Suprapubic skin (tissue), 4 donors: ENCODE measurements around the gene OR10J1. TPM values are rescaled to one million over a fixed set of nuclear protein-coding genes. Genes with fewer than 3 reads are reported as not detected.
"Not testable (repeated sequence)": the region's sequence is repeated elsewhere in the genome, so short reads cannot be mapped to it uniquely, and the experiment has no call there.

Experiments used
- DNase-seq, 2 donors: peaks; one replicate each; pipeline ENCODE4 v3.0.0-alpha.2; 2019; ENCODE audit warnings: low spot score in 2 of 2
- H3K27ac ChIP-seq: fragments of 200-600 bp; sonication (generic); one replicate; pipeline ENCODE4 v1.5.1; 2019
- H3K27me3 ChIP-seq: fragments of 200-600 bp; sonication (generic); one replicate; pipeline ENCODE4 v1.5.1; 2019
- H3K36me3 ChIP-seq: fragments of 200-600 bp; sonication (generic); one replicate; pipeline ENCODE4 v1.5.1; 2019
- H3K4me1 ChIP-seq: fragments of 200-600 bp; sonication (generic); one replicate; pipeline ENCODE4 v1.5.1; 2019
- H3K4me3 ChIP-seq: fragments of 200-600 bp; sonication (generic); one replicate; pipeline ENCODE4 v1.5.1; 2019; ENCODE audit warnings: mild to moderate bottlenecking
- H3K9me3 ChIP-seq: fragments of 200-600 bp; sonication (generic); one replicate; pipeline ENCODE4 v1.5.1; 2019
- CTCF ChIP-seq, 2 donors: fragments of 200-600 bp in 1 of 2; fragments of 450-650 bp in 1 of 2; sonication (generic) in 1 of 2; IDR thresholded peaks; one replicate each; pipeline ENCODE4 v1.5.1; 2016 to 2019; ENCODE audit warnings: antibody characterized with exemption in 2 of 2, mild to moderate bottlenecking in 1 of 2, moderate library complexity in 1 of 2
- EP300 ChIP-seq: sonication (generic); formaldehyde crosslinking; IDR thresholded peaks from one replicate; pipeline ENCODE4 v1.6.1; 2017; ENCODE audit warnings: antibody characterized with exemption
- POLR2A ChIP-seq, 2 donors: fragments of 450-650 bp; IDR thresholded peaks; one replicate each; pipeline ENCODE4 v1.6.1; 2017; ENCODE audit warnings: antibody characterized with exemption in 2 of 2, mild to moderate bottlenecking in 2 of 2, moderate library complexity in 2 of 2
- POLR2AphosphoS5 ChIP-seq, 3 donors: sonication (generic); formaldehyde crosslinking; IDR thresholded peaks; one replicate each; pipeline ENCODE4 v1.6.1; 2017; ENCODE audit warnings: antibody characterized with exemption in 3 of 3
- WGBS: methylation state at CpG from one replicate; pipeline ENCODE4 v1.1.5; 2018; 5-methylcytosine and 5-hydroxymethylcytosine counted together
- total RNA-seq, 4 donors: library from RNA; depleted of rRNA; stranded (reverse); fragments of >200 nt; gene quantifications; one replicate each; pipeline ENCODE4 v1.1.0, GENCODE V29; 2016

Gene OR10J1
- total RNA-seq, 4 donors from 2014 or later, result not detected

GRCh38 chr1:159442428-159442827, 2.9 kb downstream of the OR10J1 start:
- no peak overlapping the region for H3K4me3 ChIP-seq
- H3K27ac ChIP-seq, result no peak overlapping the region
- TF ChIP-seq POLR2AphosphoS5 (IDR thresholded peaks at IDR 0.05) (no peak), EP300 (no peak), POLR2A (IDR thresholded peaks at IDR 0.05) (no peak), CTCF (IDR thresholded peaks at IDR 0.05) (no peak)
- no peaks in the 10 kb centered on the region for H3K4me1 ChIP-seq
- no peaks in the 10 kb centered on the region for H3K36me3 ChIP-seq
- 38% methylated on average over 2 of the region's 2 CpGs for WGBS
- H3K9me3 ChIP-seq, result no peaks in the 10 kb centered on the region
- H3K27me3 ChIP-seq, result no peaks in the 10 kb centered on the region
- DNase-seq, result no peak

GRCh38 chr1:159443066-159443750, 3.7 kb downstream of the OR10J1 start:
- WGBS, result 69% methylated on average over 4 of the region's 4 CpGs
- H3K4me3 ChIP-seq, result no peak overlapping the region
- TF ChIP-seq EP300, result no peak
- no peak for TF ChIP-seq CTCF (IDR thresholded peaks at IDR 0.05)
- TF ChIP-seq POLR2AphosphoS5 (IDR thresholded peaks at IDR 0.05), result no peak
- TF ChIP-seq POLR2A (IDR thresholded peaks at IDR 0.05), result no peak

GRCh38 chr1:159444511-159444910, 5.0 kb downstream of the OR10J1 start:
- no peak overlapping the region for H3K4me3 ChIP-seq
- H3K4me1 ChIP-seq, result no peaks in the 10 kb centered on the region
- no peaks in the 10 kb centered on the region for H3K36me3 ChIP-seq
- H3K27ac ChIP-seq, result no peak overlapping the region
- no peak for DNase-seq
- H3K27me3 ChIP-seq, result no peaks in the 10 kb centered on the region
- no peaks in the 10 kb centered on the region for H3K9me3 ChIP-seq
- TF ChIP-seq POLR2A (IDR thresholded peaks at IDR 0.05), result no peak
- TF ChIP-seq CTCF (IDR thresholded peaks at IDR 0.05), result no peak
- no peak for TF ChIP-seq EP300
- TF ChIP-seq POLR2AphosphoS5 (IDR thresholded peaks at IDR 0.05), result no peak

More at GRCh38 chr1:159443066-159443750, 3.7 kb downstream of the OR10J1 start:
- DNase-seq, result no peak
- H3K9me3 ChIP-seq, result no peaks in the 10 kb centered on the region
- H3K4me1 ChIP-seq, result no peaks in the 10 kb centered on the region
- H3K27ac ChIP-seq, result no peak overlapping the region
- no peaks in the 10 kb centered on the region for H3K27me3 ChIP-seq
- H3K36me3 ChIP-seq, result no peaks in the 10 kb centered on the region

GRCh38 chr1:159448181-159448580, 8.7 kb downstream of the OR10J1 start:
- Histone ChIP-seq H3K9me3 (no peaks in the 10 kb centered on the region), H3K27ac (no peak overlapping the region), H3K4me1 (no peaks in the 10 kb centered on the region), H3K36me3 (no peaks in the 10 kb centered on the region), H3K4me3 (no peak overlapping the region), H3K27me3 (no peaks in the 10 kb centered on the region)
- TF ChIP-seq CTCF (IDR thresholded peaks at IDR 0.05), result no peak
- no peak for TF ChIP-seq POLR2A (IDR thresholded peaks at IDR 0.05)
- TF ChIP-seq POLR2AphosphoS5 (IDR thresholded peaks at IDR 0.05), result no peak
- no peak for TF ChIP-seq EP300
- WGBS, result 50% methylated on average over 1 of the region's 1 CpG
- no peak for DNase-seq

GRCh38 chr1:159449605-159450004, 10.1 kb downstream of the OR10J1 start:
- DNase-seq, H3K4me1 ChIP-seq: not testable (repeated sequence)
- WGBS, result 92% methylated on average over 5 of the region's 23 CpGs

GRCh38 chr1:159459551-159459950, 20.0 kb downstream of the OR10J1 start:
- no peaks in the 10 kb centered on the region for H3K4me1 ChIP-seq
- TF ChIP-seq EP300 (no peak), POLR2AphosphoS5 (IDR thresholded peaks at IDR 0.05) (no peak), POLR2A (IDR thresholded peaks at IDR 0.05) (no peak), CTCF (IDR thresholded peaks at IDR 0.05) (no peak)
- WGBS, result 78% methylated on average over 2 of the region's 2 CpGs
- H3K36me3 ChIP-seq, result no peaks in the 10 kb centered on the region
- no peak overlapping the region for H3K27ac ChIP-seq
- H3K9me3 ChIP-seq, result no peaks in the 10 kb centered on the region
- H3K27me3 ChIP-seq, result no peaks in the 10 kb centered on the region
- DNase-seq, result no peak
- H3K4me3 ChIP-seq, result no peak overlapping the region

More at GRCh38 chr1:159449605-159450004, 10.1 kb downstream of the OR10J1 start:
- not testable (repeated sequence) for H3K27me3 ChIP-seq, H3K27ac ChIP-seq, H3K4me3 ChIP-seq, H3K36me3 ChIP-seq, H3K9me3 ChIP-seq
